WTC11 (cell line): ENCODE measurements around the gene C11orf54.

Source experiments
- CTCF ChIP-seq: fragments of 200-600 bp; IDR thresholded peaks from 2 replicates; pipeline ENCODE4 v1.8.0; 2022; ENCODE audit warnings: antibody characterized with exemption
- MAX ChIP-seq: sonication (generic); formaldehyde crosslinking; IDR thresholded peaks from 2 replicates; pipeline ENCODE4 v1.8.0; 2022; ENCODE audit warnings: mild to moderate bottlenecking, missing genetic modification reagents

GRCh38 chr11:93757301-93757700 is 15.8 kb downstream of the C11orf54 start:
- TF ChIP-seq MAX (CRISPR knock-in tag) (no peak), CTCF (no peak)
